ENCODE data around the gene SIM2. TPM values are rescaled to one million over a fixed set of nuclear protein-coding genes. Genes with fewer than 3 reads are reported as not detected.

SIM2 gene
- total and polyA plus RNA-seq, 2 donors (not counting 1 experiment from before 2014, with no cell fraction given), result not detected

DNA sequence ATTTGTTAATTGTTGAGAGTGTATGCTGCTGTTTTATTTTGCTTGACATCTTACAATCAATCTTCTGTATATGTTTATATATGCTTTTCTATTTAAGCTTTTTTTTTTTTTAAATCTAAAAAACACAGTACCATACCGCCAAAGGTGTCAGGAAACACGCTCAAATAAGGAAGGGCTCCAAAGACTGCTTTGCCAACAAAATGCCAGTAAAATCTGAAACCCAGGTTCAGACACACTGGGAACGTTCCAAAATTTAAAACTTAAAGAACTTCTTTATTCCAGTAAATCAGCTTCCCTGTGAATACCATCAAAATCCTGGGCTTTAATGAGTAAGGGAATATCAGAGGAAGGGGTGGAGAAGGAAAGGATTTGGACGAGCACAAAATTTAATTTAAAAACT lies 87.3 kb downstream of the SIM2 start:
- POLR2A ChIA-PET, result no interaction called here
- H3K4me1 ChIP-seq (ENCODE audit: control insufficient read depth in 2 of 2, insufficient read depth in 2 of 2, low read length in 2 of 2), result no peaks in the 10 kb centered on the region
- H3K4me3 ChIP-seq (ENCODE audit: control extremely low read depth in 1 of 5, extremely low read depth in 1 of 5, insufficient read depth in 1 of 5, low read depth in 2 of 5, low read length in 4 of 5), result no peak overlapping the region
- Mint-ChIP-seq H3K4me1 (no peaks in the 10 kb centered on the region), H3K27me3 (no peaks in the 10 kb centered on the region), H3K4me3 (no peak overlapping the region), H3K27ac (no peak overlapping the region), H3K9me3 (ENCODE audit: insufficient read depth) (no peaks in the 10 kb centered on the region)
- no peak overlapping the region for H2AFZ ChIP-seq (ENCODE audit: insufficient read depth, low read depth, low read length, poor library complexity, severe bottlenecking)
- H3K9ac ChIP-seq (ENCODE audit: low read length), result no peak overlapping the region
- intact Hi-C loops (cut with micrococcal nuclease), result no loop called here
- H3K27me3 ChIP-seq (replicated peaks in 1 of 4; ENCODE audit: control extremely low read depth in 1 of 4, control insufficient read depth in 3 of 4, insufficient read depth in 4 of 4, low read length in 3 of 4), result no peaks in the 10 kb centered on the region
- no peak overlapping the region for H3K27ac ChIP-seq (ENCODE audit: low read length in 2 of 2)
- no CpG with 5 or more reads among the region's 4 CpGs for WGBS (ENCODE audit: insufficient coverage)
- no peaks in the 10 kb centered on the region for H3K79me2 ChIP-seq (ENCODE audit: control insufficient read depth, insufficient read depth, low read length)
- DNase-seq, result no peak
- CTCF ChIA-PET, result no interaction called here
- H3K36me3 ChIP-seq (replicated peaks in 1 of 2; ENCODE audit: control extremely low read depth in 1 of 2, control insufficient read depth in 1 of 2, extremely low read depth in 1 of 2, insufficient read depth in 2 of 2, low read length in 1 of 2), result no peaks in the 10 kb centered on the region
- peaks cover 0 to 3% (median 0%) of the 10 kb centered on the region in 3 donors for H3K9me3 ChIP-seq (ENCODE audit: control extremely low read depth in 1 of 3, control insufficient read depth in 2 of 3, insufficient read depth in 1 of 3, low read length in 2 of 3)
- no peak overlapping the region for H3K4me2 ChIP-seq (replicated peaks; ENCODE audit: low read depth, low read length, poor library complexity, severe bottlenecking)
- no peaks in the 10 kb centered on the region for H4K20me1 ChIP-seq (ENCODE audit: control insufficient read depth, insufficient read depth, low read length, poor library complexity, severe bottlenecking)
- no peak for TF ChIP-seq EZH2 (IDR thresholded peaks at IDR 0.05; ENCODE audit: borderline replicate concordance, insufficient read depth, low read depth, low read length, poor library complexity, severe bottlenecking)
- TF ChIP-seq, protein P1, sequence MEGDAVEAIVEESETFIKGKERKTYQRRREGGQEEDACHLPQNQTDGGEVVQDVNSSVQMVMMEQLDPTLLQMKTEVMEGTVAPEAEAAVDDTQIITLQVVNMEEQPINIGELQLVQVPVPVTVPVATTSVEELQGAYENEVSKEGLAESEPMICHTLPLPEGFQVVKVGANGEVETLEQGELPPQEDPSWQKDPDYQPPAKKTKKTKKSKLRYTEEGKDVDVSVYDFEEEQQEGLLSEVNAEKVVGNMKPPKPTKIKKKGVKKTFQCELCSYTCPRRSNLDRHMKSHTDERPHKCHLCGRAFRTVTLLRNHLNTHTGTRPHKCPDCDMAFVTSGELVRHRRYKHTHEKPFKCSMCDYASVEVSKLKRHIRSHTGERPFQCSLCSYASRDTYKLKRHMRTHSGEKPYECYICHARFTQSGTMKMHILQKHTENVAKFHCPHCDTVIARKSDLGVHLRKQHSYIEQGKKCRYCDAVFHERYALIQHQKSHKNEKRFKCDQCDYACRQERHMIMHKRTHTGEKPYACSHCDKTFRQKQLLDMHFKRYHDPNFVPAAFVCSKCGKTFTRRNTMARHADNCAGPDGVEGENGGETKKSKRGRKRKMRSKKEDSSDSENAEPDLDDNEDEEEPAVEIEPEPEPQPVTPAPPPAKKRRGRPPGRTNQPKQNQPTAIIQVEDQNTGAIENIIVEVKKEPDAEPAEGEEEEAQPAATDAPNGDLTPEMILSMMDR (IDR thresholded peaks at IDR 0.05), result no peak
- ATAC-seq (ENCODE audit: low read depth), result no peak

GRCh38 chr21:36788120-36788638 lies 89.3 kb downstream of the SIM2 start:
- Histone ChIP-seq H3K27ac (ENCODE audit: low read length in 2 of 2) (no peak overlapping the region), H3K27me3 (replicated peaks in 1 of 4; ENCODE audit: control extremely low read depth in 1 of 4, control insufficient read depth in 3 of 4, insufficient read depth in 4 of 4, low read length in 3 of 4) (no peaks in the 10 kb centered on the region), H3K4me2 (replicated peaks; ENCODE audit: low read depth, low read length, poor library complexity, severe bottlenecking) (no peak overlapping the region), H3K4me3 (ENCODE audit: control extremely low read depth in 1 of 5, extremely low read depth in 1 of 5, insufficient read depth in 1 of 5, low read depth in 2 of 5, low read length in 4 of 5) (no peak overlapping the region), H3K4me1 (ENCODE audit: control insufficient read depth in 2 of 2, insufficient read depth in 2 of 2, low read length in 2 of 2) (no peaks in the 10 kb centered on the region), H3K9ac (ENCODE audit: low read length) (no peak overlapping the region), H2AFZ (ENCODE audit: insufficient read depth, low read depth, low read length, poor library complexity, severe bottlenecking) (no peak overlapping the region), H3K9me3 (ENCODE audit: control extremely low read depth in 1 of 3, control insufficient read depth in 2 of 3, insufficient read depth in 1 of 3, low read length in 2 of 3) (peaks cover 0 to 3% (median 0%) of the 10 kb centered on the region in 3 donors), H3K36me3 (replicated peaks in 1 of 2; ENCODE audit: control extremely low read depth in 1 of 2, control insufficient read depth in 1 of 2, extremely low read depth in 1 of 2, insufficient read depth in 2 of 2, low read length in 1 of 2) (no peaks in the 10 kb centered on the region), H3K79me2 (ENCODE audit: control insufficient read depth, insufficient read depth, low read length) (no peaks in the 10 kb centered on the region), H4K20me1 (ENCODE audit: control insufficient read depth, insufficient read depth, low read length, poor library complexity, severe bottlenecking) (no peaks in the 10 kb centered on the region)
- ATAC-seq (ENCODE audit: low read depth) (no peak), DNase-seq (no peak)
- no peaks in the 10 kb centered on the region for H3K4me1 Mint-ChIP-seq
- WGBS (ENCODE audit: insufficient coverage), result 87% methylated on average over 11 of the region's 12 CpGs
- no peaks in the 10 kb centered on the region for H3K9me3 Mint-ChIP-seq (ENCODE audit: insufficient read depth)
- no peak overlapping the region for H3K27ac Mint-ChIP-seq
- intact Hi-C loops (cut with micrococcal nuclease), result no loop called here
- POLR2A ChIA-PET, result no interaction called here
- no peak overlapping the region for H3K4me3 Mint-ChIP-seq
- no peak for TF ChIP-seq EZH2 (IDR thresholded peaks at IDR 0.05; ENCODE audit: borderline replicate concordance, insufficient read depth, low read depth, low read length, poor library complexity, severe bottlenecking)
- H3K27me3 Mint-ChIP-seq, result no peaks in the 10 kb centered on the region
- CTCF ChIA-PET, result no interaction called here

All from B cell (primary cell).